K562 (cell line): ENCODE measurements around the gene CSNK1G2. TPM values are rescaled to one million over a fixed set of nuclear protein-coding genes. Genes with fewer than 3 reads are reported as not detected.

ENCODE experiments used
- ATAC-seq: fragments of 200-7000 bp; cut with Tn5 transposase; 3 replicates; pipeline ENCODE4 v1.9.1; 2020; ENCODE audit warnings: moderate library complexity
- BruUV-seq: library from RNA; stranded (reverse); fragments of 400-500 nt; replicated peaks from 2 replicates; lab custom pipeline; 2021; lab: Mats Ljungman, UMichigan
- CTCF ChIA-PET: fragments of 300-600 bp; formaldehyde crosslinking; extraction: SDS; loops from one replicate; lab custom pipeline; 2021; ENCODE audit warnings: low intra/inter-chr PET ratio; lab: Yijun Ruan, JAX
- POLR2A ChIA-PET: fragments of 300-600, 350-650 bp; sonication (Branson Sonifier 250); formaldehyde crosslinking; extraction: SDS; loops from one replicate; lab custom pipeline; 2021; ENCODE audit warnings: antibody characterized with exemption, inconsistent platforms; lab: Yijun Ruan, JAX
- DNase-seq, 4 experiments: peaks; one replicate each; pipeline versions ENCODE4 v3.0.0 to v3.0.0-alpha.2; 2011 to 2018; ENCODE audit warnings: low spot score in 3 of 4, mixed read lengths in 3 of 4; ENCODE audit errors: extremely low read depth in 1 of 4
- FAIRE-seq: peaks from 2 replicates; lab custom pipeline; 2011; peaks lifted over from hg19 to GRCh38; lab: Jason Lieb, UNC
- H2AFZ ChIP-seq: 2 replicates; pipeline ENCODE4 v1.6.0; 2011; ENCODE audit warnings: low read depth, low read length, control low read depth, inconsistent platforms
- H3K27ac ChIP-seq: fragments of 200-600 bp; 3 replicates; pipeline ENCODE4 v1.8.0; 2011; ENCODE audit warnings: low read depth, mild to moderate bottlenecking, control low read depth, inconsistent platforms, low read length, moderate library complexity, mixed read lengths; ENCODE audit errors: extremely low read depth
- H3K27me3 ChIP-seq, 2 experiments: fragments of 300-600 bp in 1 of 2; 2 replicates in 1 of 2; 3 replicates in 1 of 2; pipeline versions ENCODE4 v1.6.0 to v1.8.0; 2011; ENCODE audit warnings: inconsistent platforms in 2 of 2, low read length in 2 of 2, mild to moderate bottlenecking in 1 of 2, mixed read lengths in 1 of 2, moderate library complexity in 1 of 2; ENCODE audit not compliant: control insufficient read depth in 2 of 2, insufficient read depth in 2 of 2
- H3K36me3 ChIP-seq: fragments of 300-600 bp; 3 replicates; pipeline ENCODE4 v1.8.0; 2011; ENCODE audit warnings: mild to moderate bottlenecking, low read length, inconsistent platforms; ENCODE audit not compliant: control insufficient read depth, insufficient read depth
- H3K4me1 ChIP-seq, 2 experiments: fragments of 200-600 bp in 1 of 2; replicated peaks in 1 of 2; 2 replicates in 1 of 2; 3 replicates in 1 of 2; pipeline versions ENCODE4 v1.5.1 to v1.8.0; 2011; ENCODE audit warnings: inconsistent platforms in 2 of 2, low read length in 2 of 2, mild to moderate bottlenecking in 1 of 2, mixed read lengths in 1 of 2, moderate library complexity in 1 of 2; ENCODE audit not compliant: control insufficient read depth in 2 of 2, insufficient read depth in 2 of 2
- H3K4me2 ChIP-seq: 2 replicates; pipeline ENCODE4 v1.6.1; 2011; ENCODE audit warnings: low read length, control low read depth, inconsistent platforms, mixed read lengths; ENCODE audit not compliant: insufficient read depth
- H3K4me3 ChIP-seq: fragments of 200-600 bp; sonication (generic), shearing (Covaris generic); 2 replicates; pipeline ENCODE4 v1.5.1; 2016; ENCODE audit warnings: control low read depth, inconsistent platforms
- H3K79me2 ChIP-seq: fragments of 200-600 bp; 3 replicates; pipeline ENCODE4 v1.8.0; 2011; ENCODE audit warnings: low read length, inconsistent platforms; ENCODE audit not compliant: control insufficient read depth, insufficient read depth
- H3K9ac ChIP-seq, 2 experiments: 2 replicates each; pipeline versions ENCODE4 v1.6.0 to v1.6.1; 2011; ENCODE audit warnings: low read depth in 2 of 2, low read length in 2 of 2, control low read depth in 1 of 2, inconsistent platforms in 1 of 2, mild to moderate bottlenecking in 1 of 2, mixed read lengths in 1 of 2; ENCODE audit not compliant: insufficient read depth in 1 of 2
- H3K9me1 ChIP-seq: one replicate; pipeline ENCODE4 v1.6.0; 2011; ENCODE audit warnings: inconsistent platforms, mild to moderate bottlenecking, low read length, moderate library complexity; ENCODE audit not compliant: control insufficient read depth, insufficient read depth
- H3K9me3 ChIP-seq: replicated peaks from 2 replicates; pipeline ENCODE4 v1.5.1; 2011; ENCODE audit warnings: low read depth, low read length, inconsistent platforms; ENCODE audit not compliant: control insufficient read depth, insufficient read depth
- H4K20me1 ChIP-seq: replicated peaks from 2 replicates; pipeline ENCODE4 v1.6.1; 2011; ENCODE audit warnings: low read length, inconsistent platforms, mixed read lengths; ENCODE audit not compliant: control insufficient read depth, insufficient read depth
- ARNT ChIP-seq, 2 experiments: fragments of 450-650 bp; IDR thresholded peaks; 2 replicates each; pipeline ENCODE4 v1.6.1; 2016; ENCODE audit warnings: mild to moderate bottlenecking in 1 of 2
- ATF4 ChIP-seq: fragments of 450-650 bp; formaldehyde crosslinking; IDR thresholded peaks from 2 replicates; pipeline ENCODE4 v1.4.0; 2022; ENCODE audit warnings: mild to moderate bottlenecking, moderate library complexity
- BDP1 ChIP-seq: IDR thresholded peaks from 3 replicates; pipeline ENCODE4 v1.6.1; 2011; ENCODE audit not compliant: insufficient read length, insufficient read depth
- CSDE1 ChIP-seq, 2 experiments: fragments of 450-650 bp; IDR thresholded peaks; 2 replicates each; pipeline ENCODE4 v1.6.1; 2016; ENCODE audit warnings: mild to moderate bottlenecking in 1 of 2
- ETV6 ChIP-seq, 3 experiments: fragments of 150-350 bp in 1 of 3; sonication (generic) in 1 of 3; formaldehyde crosslinking in 1 of 3; IDR thresholded peaks; 2 replicates each; pipeline versions ENCODE4 v1.6.1 to v1.8.0; 2014 to 2022; ENCODE audit warnings: borderline replicate concordance in 2 of 3, low read depth in 2 of 3, antibody characterized with exemption in 1 of 3, low read length in 1 of 3, mild to moderate bottlenecking in 1 of 3, missing genetic modification reagents in 1 of 3
- HBP1 ChIP-seq: fragments of 450-650 bp; formaldehyde crosslinking; IDR thresholded peaks from 2 replicates; pipeline ENCODE4 v1.4.0; 2022; ENCODE audit warnings: missing genetic modification characterization
- HNRNPUL1 ChIP-seq: fragments of 200-400 bp; formaldehyde crosslinking; IDR thresholded peaks from 2 replicates; pipeline ENCODE4 v1.6.1; 2017; ENCODE audit warnings: low read length
- KLF6 ChIP-seq: fragments of 250-450 bp; sonication (Bioruptor Pico); IDR thresholded peaks from 2 replicates; pipeline ENCODE4 v1.4.0; 2020; ENCODE audit warnings: mild to moderate bottlenecking, moderate library complexity, borderline replicate concordance
- MEIS2 ChIP-seq: fragments of 450-650 bp; IDR thresholded peaks from 2 replicates; pipeline ENCODE4 v1.6.1; 2014; ENCODE audit warnings: mild to moderate bottlenecking; ENCODE audit not compliant: partially characterized antibody
- MYBL2 ChIP-seq, 2 experiments: fragments of 450-650 bp in 1 of 2; sonication (generic) in 1 of 2; formaldehyde crosslinking in 1 of 2; IDR thresholded peaks; 2 replicates each; pipeline versions ENCODE4 v1.6.1 to v1.8.1; 2017 to 2022; ENCODE audit warnings: borderline replicate concordance in 1 of 2, inconsistent platforms in 1 of 2, low read depth in 1 of 2, mild to moderate bottlenecking in 1 of 2, missing genetic modification reagents in 1 of 2, moderate library complexity in 1 of 2
- NCOA1 ChIP-seq: fragments of 450-650 bp; IDR thresholded peaks from 2 replicates; pipeline ENCODE4 v1.6.1; 2016; ENCODE audit warnings: low read depth
- TCF15 ChIP-seq: fragments of 250-450 bp; sonication (Bioruptor Pico); IDR thresholded peaks from 2 replicates; pipeline ENCODE4 v1.8.0; 2022; ENCODE audit warnings: moderate library complexity, mild to moderate bottlenecking, inconsistent platforms
- THRAP3 ChIP-seq: fragments of 450-650 bp; IDR thresholded peaks from 2 replicates; pipeline ENCODE4 v1.6.1; 2016; ENCODE audit warnings: mild to moderate bottlenecking, inconsistent platforms, borderline replicate concordance
- YY1 ChIP-seq, 3 experiments: IDR thresholded peaks; 2 replicates each; pipeline ENCODE4 v1.6.1; 2011; ENCODE audit warnings: low read length in 2 of 3, mild to moderate bottlenecking in 2 of 3, moderate library complexity in 2 of 3, borderline replicate concordance in 1 of 3, control low read depth in 1 of 3, low read depth in 1 of 3; ENCODE audit not compliant: insufficient read depth in 3 of 3, insufficient replicate concordance in 2 of 3, control insufficient read depth in 1 of 3, insufficient read length in 1 of 3; ENCODE audit errors: extremely low read depth in 1 of 3
- ZBTB12 ChIP-seq: fragments of 250-450 bp; sonication (Bioruptor Pico); IDR thresholded peaks from 2 replicates; pipeline ENCODE4 v1.4.0; 2020
- ZNF134 ChIP-seq: fragments of 250-450 bp; sonication (Bioruptor Pico); conservative IDR thresholded peaks from 2 replicates; pipeline ENCODE4 v1.4.0; 2020
- ZNF175 ChIP-seq: fragments of 200-800 bp; sonication (Bioruptor generic); IDR thresholded peaks from 2 replicates; pipeline ENCODE4 v1.6.1; 2016; ENCODE audit warnings: low read depth, mild to moderate bottlenecking, missing genetic modification characterization, missing compliant biosample characterization
- WGBS: fragments of 100-300 bp; shearing (Covaris generic); methylation state at CpG from one replicate; pipeline ENCODE4 v1.1.6; 2016; ENCODE audit warnings: low coverage, mixed read lengths; ENCODE audit not compliant: insufficient coverage; ENCODE audit errors: missing lambda C conversion rate; 5-methylcytosine and 5-hydroxymethylcytosine counted together
- in situ Hi-C: fragments of 300-500 bp; cut with MboI; formaldehyde crosslinking; loops from 4 replicates; pipeline ENCODE4 v1.15.0; 2018; ENCODE audit warnings: inconsistent platforms, mixed read lengths
- intact Hi-C: fragments of 100-400 bp; cut with micrococcal nuclease; formaldehyde crosslinking; loops from 2 replicates; pipeline ENCODE4 v1.14.2; 2022
- polyA plus RNA-seq, 8 experiments: library from polyadenylated mRNA; depleted of rRNA in 4 of 8; stranded (reverse) in 5 of 8; unstranded in 3 of 8; fragments of >200 nt; fragmentation: Nextera tagmentation in 2 of 8; fragmentation: Illumina TruSeq in 1 of 8; extraction: Ambion mirVana in 2 of 8; extraction: Trizol in 1 of 8; gene quantifications; 2 replicates each; pipeline versions ENCODE4 v1.2.1 to v1.2.3, GENCODE V29; 2011 to 2014; ENCODE audit warnings: inconsistent platforms in 1 of 8, missing spikeins in 1 of 8
- total RNA-seq, 7 experiments: library from RNA; depleted of rRNA in 6 of 7; stranded (reverse); fragments of >200 nt in 6 of 7; fragmentation: Illumina TruSeq in 2 of 7; extraction: Trizol in 2 of 7; gene quantifications; 2 replicates each; pipeline versions ENCODE4 v1.2.1 to v1.2.3, GENCODE V29; 2011 to 2021; ENCODE audit warnings: low replicate concordance in 1 of 7

The CSNK1G2 gene
- total and polyA plus RNA-seq, 9 of the 15 experiments (the other 6 are each of a cell fraction or from before 2014, with no cell fraction given), result 0.48 to 119 (median 49.5) TPM

GRCh38 chr19:1905863-1906375, 35.1 kb upstream of the CSNK1G2 start:
- FAIRE-seq, result no peak
- ChIA-PET POLR2A (interaction anchor here (1.2 kb wide), 1 partner anchor 21 kb away, joined by 3 read pairs; no protein-coding TSS in a partner anchor), CTCF (no interaction called here)
- no peaks in the 10 kb centered on the region; the same call in 1 of the 2 replicates for H4K20me1 ChIP-seq
- in situ Hi-C loops, result no loop called here
- H3K4me2 ChIP-seq, result peak overlapping the region; percentile 99
- H3K36me3 ChIP-seq, result peaks cover 28% of the 10 kb centered on the region; the same call in 1 of the 3 replicates
- peak overlapping the region; percentile 81 for H3K4me3 ChIP-seq
- no peaks in the 10 kb centered on the region for H3K27me3 ChIP-seq
- DNase-seq, result no peak
- peaks cover 16 to 53% of the 10 kb centered on the region in 2 experiments; a peak in 4 of 5 replicates for H3K4me1 ChIP-seq
- H3K9ac ChIP-seq, result peak overlapping the region; percentile 86 to 94
- TSS peak; percentile 77 for BruUV-seq
- H3K9me3 ChIP-seq, result no peaks in the 10 kb centered on the region
- 37% methylated on average over 15 of the region's 15 CpGs for WGBS
- ATAC-seq, result no peak
- peak overlapping the region; percentile 85 for H3K27ac ChIP-seq
- intact Hi-C loops, result no loop called here
- H2AFZ ChIP-seq, result peak overlapping the region; percentile 67
- H3K9me1 ChIP-seq, result no peaks in the 10 kb centered on the region
- peaks cover 52% of the 10 kb centered on the region for H3K79me2 ChIP-seq
- TF ChIP-seq NCOA1, result no peak
- no peak for TF ChIP-seq TCF15 (CRISPR knock-in tag)
- 0 out of 2 replicates have a peak, but pooled peaks have one; percentile 32 for TF ChIP-seq THRAP3
- TF ChIP-seq ATF4 (CRISPR knock-in tag), result no peak
- no peak for TF ChIP-seq HNRNPUL1
- TF ChIP-seq CSDE1 (IDR thresholded peaks at IDR 0.05), result no peak
- no peak for TF ChIP-seq ZNF175
- TF ChIP-seq HBP1 (CRISPR knock-in tag), result 0 out of 2 replicates have a peak, but pooled peaks have one; percentile 27
- TF ChIP-seq BDP1, result no peak
- TF ChIP-seq YY1 (IDR thresholded peaks at IDR 0.05; ENCODE audit: borderline replicate concordance in 1 of 3, control insufficient read depth in 1 of 3, extremely low read depth in 1 of 3, insufficient read depth in 3 of 3, insufficient read length in 1 of 3, insufficient replicate concordance in 2 of 3, low read depth in 1 of 3, low read length in 2 of 3), result no peak
- TF ChIP-seq MEIS2, result no peak
- no peak for TF ChIP-seq ETV6 (IDR thresholded peaks at IDR 0.05; ENCODE audit: borderline replicate concordance in 1 of 2, low read depth in 2 of 2, low read length in 1 of 2)
- TF ChIP-seq ETV6 (CRISPR knock-in tag; IDR thresholded peaks at IDR 0.05; ENCODE audit: borderline replicate concordance), result no peak
- no peak for TF ChIP-seq MYBL2 (IDR thresholded peaks at IDR 0.05; ENCODE audit: low read depth)
- no peak for TF ChIP-seq MYBL2 (CRISPR knock-in tag; IDR thresholded peaks at IDR 0.05; ENCODE audit: borderline replicate concordance)
- 0 out of 2 replicates have a peak, but pooled peaks have one; percentile 70 for TF ChIP-seq KLF6 (CRISPR knock-in tag)
- 0 out of 2 replicates have a peak, but pooled peaks have one; percentile 26 for TF ChIP-seq ZBTB12 (CRISPR knock-in tag)
- peak; percentile 24 to 78; a peak in 1 of 4 replicates for TF ChIP-seq ARNT (IDR thresholded peaks at IDR 0.05)
- no peak for TF ChIP-seq ZNF134 (CRISPR knock-in tag)
